Renal cortex interstitium (tissue), 11 donors: Measurements from ENCODE around the gene LRIG1. TPM values are rescaled to one million over a fixed set of nuclear protein-coding genes. Genes with fewer than 3 reads are reported as not detected.

ENCODE experiments used
- DNase-seq, 11 donors: peaks; one replicate each; pipeline ENCODE4 v3.0.0-alpha.2; 2013; ENCODE audit warnings: low read depth in 9 of 11, low spot score in 4 of 11; ENCODE audit errors: extremely low read depth in 1 of 11
- polyA plus RNA-seq, 3 donors: library from polyadenylated mRNA; unstranded; fragments of 120-200 nt; gene quantifications; one replicate each; pipeline ENCODE4 v1.2.1, GENCODE V29; 2013; ENCODE audit not compliant: insufficient read length in 3 of 3

LRIG1 gene
- polyA plus RNA-seq, 3 donors = 22.2 to 24.3 (median 23.7) TPM

- no peak for DNase-seq
Measured at GRCh38 chr3:66493458-66494099, 7.2 kb downstream of the LRIG1 start.

GRCh38 chr3:66492672-66493071 is 8.2 kb downstream of the LRIG1 start:
- DNase-seq = no peak

- DNase-seq = no peak
Measured at GRCh38 chr3:66492071-66492470, 8.8 kb downstream of the LRIG1 start.

GRCh38 chr3:66490984-66491383 is 9.8 kb downstream of the LRIG1 start:
- no peak for DNase-seq

- no peak for DNase-seq
Measured at GRCh38 chr3:66490214-66490613, 10.6 kb downstream of the LRIG1 start.

- no peak for DNase-seq
Measured at GRCh38 chr3:66489581-66489980, 11.2 kb downstream of the LRIG1 start.

- DNase-seq = no peak
Measured at GRCh38 chr3:66489115-66489514, 11.7 kb downstream of the LRIG1 start.

GRCh38 chr3:66488492-66488891 is 12.3 kb downstream of the LRIG1 start:
- no peak for DNase-seq

- no peak for DNase-seq
Measured at GRCh38 chr3:66487465-66487864, 13.4 kb downstream of the LRIG1 start.

GRCh38 chr3:66486646-66487045 is 14.2 kb downstream of the LRIG1 start:
- no peak for DNase-seq

GRCh38 chr3:66486202-66486601 is 14.6 kb downstream of the LRIG1 start:
- no peak for DNase-seq

GRCh38 chr3:66485291-66485968 is 15.4 kb downstream of the LRIG1 start:
- no peak for DNase-seq

GRCh38 chr3:66484106-66484844 is 16.5 kb downstream of the LRIG1 start:
- DNase-seq = no peak

- DNase-seq = no peak
Measured at GRCh38 chr3:66483409-66483906, 17.4 kb downstream of the LRIG1 start.

GRCh38 chr3:66483006-66483405 is 17.8 kb downstream of the LRIG1 start:
- DNase-seq = no peak

GRCh38 chr3:66482018-66482404 is 18.8 kb downstream of the LRIG1 start:
- no peak for DNase-seq

GRCh38 chr3:66481071-66482017 is 19.5 kb downstream of the LRIG1 start:
- no peak for DNase-seq

- no peak for DNase-seq
Measured at GRCh38 chr3:66480666-66481065, 20.2 kb downstream of the LRIG1 start.

GRCh38 chr3:66479532-66479947 is 21.3 kb downstream of the LRIG1 start:
- DNase-seq = no peak
